Ovary (tissue), 3 donors: ENCODE measurements around the gene CRMP1.

Source experiments
- CTCF ChIP-seq, 3 donors: fragments of 450-650 bp in 2 of 3; fragments of 200-600 bp in 1 of 3; IDR thresholded peaks; one replicate each; pipeline versions ENCODE4 v1.5.1 to v1.8.0; 2016 to 2022; ENCODE audit warnings: antibody characterized with exemption in 3 of 3, mild to moderate bottlenecking in 1 of 3
- EP300 ChIP-seq: sonication (generic); formaldehyde crosslinking; IDR thresholded peaks from one replicate; pipeline ENCODE4 v1.6.1; 2017; ENCODE audit warnings: antibody characterized with exemption
- POLR2A ChIP-seq: fragments of 450-650 bp; IDR thresholded peaks from one replicate; pipeline ENCODE4 v1.6.1; 2017; ENCODE audit warnings: antibody characterized with exemption, mild to moderate bottlenecking, moderate library complexity
- donor health status: DM: no; HTN: no; CAD: no.

GRCh38 chr4:5917672-5918071 lies 24.8 kb upstream of the CRMP1 start:
- TF ChIP-seq CTCF (IDR thresholded peaks at IDR 0.05) (no peak), POLR2A (no peak), EP300 (no peak)
